BLaER1 treated with 17β-estradiol and CSF1 and Interleukin-3, amounts not matched to agents 10 nM and 100 nM (cell line): Measurements from ENCODE around the gene ZBTB7C.

Experiments
- H3K27ac ChIP-seq, 11 experiments: shearing (Covaris generic); formaldehyde crosslinking; 2 replicates each; pipeline ENCODE4 v1.8.1; 2022
- H3K27me3 ChIP-seq, 11 experiments: shearing (Covaris generic); formaldehyde crosslinking; 2 replicates each; pipeline ENCODE4 v1.8.1; 2022
- H3K36me3 ChIP-seq, 11 experiments: shearing (Covaris generic); formaldehyde crosslinking; 2 replicates each; pipeline ENCODE4 v1.8.1; 2022
- H3K4me1 ChIP-seq, 10 experiments: shearing (Covaris generic); formaldehyde crosslinking; 2 replicates each; pipeline ENCODE4 v1.8.1; 2022
- H3K4me2 ChIP-seq, 11 experiments: shearing (Covaris generic); formaldehyde crosslinking; 2 replicates each; pipeline ENCODE4 v1.8.1; 2022
- H3K4me3 ChIP-seq, 10 experiments: shearing (Covaris generic); formaldehyde crosslinking; 2 replicates each; pipeline ENCODE4 v1.8.1; 2022
- H3K9ac ChIP-seq, 11 experiments: shearing (Covaris generic); formaldehyde crosslinking; 2 replicates each; pipeline ENCODE4 v1.8.1; 2022
- H3K9me3 ChIP-seq, 11 experiments: shearing (Covaris generic); formaldehyde crosslinking; replicated peaks in 1 of 11; 2 replicates each; pipeline ENCODE4 v1.8.1; 2022
- H4K20me1 ChIP-seq, 11 experiments: shearing (Covaris generic); formaldehyde crosslinking; 2 replicates each; pipeline ENCODE4 v1.8.1; 2022
- Cebpa-rat ChIP-seq, 11 experiments: shearing (Covaris generic); IDR thresholded peaks; 2 replicates each; pipeline ENCODE4 v1.8.1; 2022

Gene ZBTB7C

DNA sequence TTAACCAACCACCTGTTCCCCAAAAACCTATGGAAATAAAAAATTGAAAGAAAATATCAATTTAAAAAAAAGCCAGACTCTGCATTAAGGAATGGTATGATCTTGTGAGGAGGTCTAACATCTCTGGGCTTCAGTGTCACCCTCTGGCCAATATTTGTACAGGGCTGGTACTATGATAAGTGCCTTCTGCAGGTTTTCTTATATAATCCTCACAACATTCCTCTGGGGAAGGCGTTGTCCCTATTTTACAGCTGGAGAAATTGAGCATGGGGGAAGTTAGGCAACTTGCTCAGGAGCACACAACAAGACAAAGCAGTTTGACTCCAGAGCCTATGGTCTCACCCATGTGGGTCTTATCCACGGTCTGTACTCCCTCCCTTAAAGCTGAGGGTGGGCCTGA, 86.0 kb downstream of the ZBTB7C start:
- Histone ChIP-seq H3K27ac (no peak overlapping the region), H3K36me3 (no peaks in the 10 kb centered on the region), H3K4me3 (no peak overlapping the region), H3K9me3 (no peaks in the 10 kb centered on the region), H3K27me3 (no peaks in the 10 kb centered on the region), H3K4me1 (peaks cover 0 to 19% (median 8%) of the 10 kb centered on the region in 10 experiments; a peak in 12 of 20 replicates), H3K4me2 (no peak overlapping the region), H3K9ac (no peak overlapping the region), H4K20me1 (no peaks in the 10 kb centered on the region; a peak in 1 of 22 replicates)
- no peak for TF ChIP-seq Cebpa-rat (IDR thresholded peaks at IDR 0.05)

DNA sequence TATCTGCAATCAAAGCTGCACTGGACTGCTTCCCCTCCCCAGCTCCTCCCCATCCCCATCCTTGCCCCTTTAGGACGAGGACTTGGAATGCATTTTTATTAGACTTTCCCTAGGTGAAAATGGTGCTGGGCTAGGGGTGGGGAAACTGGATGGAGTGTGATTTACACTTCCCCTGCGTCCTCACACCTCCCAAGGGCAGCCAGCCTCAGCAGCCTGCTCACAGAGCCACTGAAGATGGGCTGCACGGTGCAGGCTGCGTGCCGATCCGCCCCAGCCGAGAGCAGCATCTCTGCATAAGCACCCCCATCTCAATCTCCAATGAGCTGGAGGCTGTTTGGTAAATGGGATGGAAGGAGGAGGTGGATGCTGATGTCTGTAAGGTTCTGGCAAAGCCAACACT, 87.6 kb downstream of the ZBTB7C start:
- Histone ChIP-seq H3K4me1 (peaks cover 0 to 14% (median 8%) of the 10 kb centered on the region in 10 experiments; a peak in 12 of 20 replicates), H4K20me1 (no peaks in the 10 kb centered on the region; a peak in 1 of 22 replicates)
- TF ChIP-seq Cebpa-rat (IDR thresholded peaks at IDR 0.05): no peak

DNA sequence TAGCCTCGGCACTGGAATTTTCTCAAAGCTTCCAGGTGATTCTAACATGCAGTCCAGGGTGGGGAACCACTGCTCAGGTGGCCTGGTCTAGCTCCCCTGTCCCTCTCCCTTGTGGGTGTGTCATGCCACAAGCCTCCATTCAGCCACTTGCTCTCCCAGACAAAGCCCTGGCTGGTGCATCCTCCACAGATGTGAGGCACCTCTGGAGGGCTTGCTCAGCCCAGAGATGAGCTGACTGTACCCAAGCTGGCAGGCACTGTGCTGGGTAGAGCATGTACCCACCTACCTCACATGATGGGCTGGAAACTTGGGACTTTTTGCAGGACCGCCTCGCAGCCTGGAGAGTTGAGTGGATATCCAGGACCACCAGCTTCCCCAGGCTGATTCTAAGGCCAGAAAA, 88.1 kb downstream of the ZBTB7C start:
- H4K20me1 ChIP-seq: no peaks in the 10 kb centered on the region; a peak in 1 of 22 replicates
- H3K4me2 ChIP-seq: no peak overlapping the region

More for the DNA sequence above, 87.6 kb downstream of the ZBTB7C start:
- H3K4me3 ChIP-seq: no peak overlapping the region
- H3K27ac ChIP-seq: no peak overlapping the region
- H3K4me2 ChIP-seq: no peak overlapping the region
- H3K9me3 ChIP-seq: no peaks in the 10 kb centered on the region
- H3K36me3 ChIP-seq: no peaks in the 10 kb centered on the region
- no peak overlapping the region for H3K9ac ChIP-seq
- H3K27me3 ChIP-seq: no peaks in the 10 kb centered on the region

DNA sequence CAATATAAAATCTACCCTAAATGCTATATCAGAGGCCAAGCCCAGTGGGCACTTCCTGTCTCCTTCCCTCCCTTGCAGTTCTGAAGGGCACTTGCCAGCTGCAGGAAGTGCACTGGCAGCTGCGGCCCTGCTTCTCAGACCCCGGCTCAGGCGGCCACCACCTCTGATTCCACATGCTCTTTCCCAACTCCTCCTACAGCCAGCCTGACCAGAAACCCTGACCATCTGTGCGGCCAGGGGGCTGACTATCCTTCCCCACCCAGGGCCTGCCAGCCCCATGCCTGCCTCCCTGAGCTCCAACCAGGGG, 88.6 kb downstream of the ZBTB7C start:
- TF ChIP-seq Cebpa-rat (IDR thresholded peaks at IDR 0.05): no peak; a peak in 1 of 22 replicates
- no peaks in the 10 kb centered on the region for H3K9me3 ChIP-seq
- no peaks in the 10 kb centered on the region for H3K36me3 ChIP-seq
- H3K27me3 ChIP-seq: no peaks in the 10 kb centered on the region
- peak overlapping the region in 6 of 11 experiments; percentile 10 to 62 (median 20); a peak in 8 of 22 replicates for H3K4me2 ChIP-seq
- no peak overlapping the region for H3K4me3 ChIP-seq
- H4K20me1 ChIP-seq: no peaks in the 10 kb centered on the region; a peak in 1 of 22 replicates
- peaks cover 0 to 14% (median 8%) of the 10 kb centered on the region in 10 experiments; a peak in 12 of 20 replicates for H3K4me1 ChIP-seq
- no peak overlapping the region for H3K9ac ChIP-seq
- H3K27ac ChIP-seq: no peak overlapping the region

More for the DNA sequence above, 88.1 kb downstream of the ZBTB7C start:
- Histone ChIP-seq H3K4me3 (no peak overlapping the region), H3K27me3 (no peaks in the 10 kb centered on the region), H3K9ac (no peak overlapping the region), H3K27ac (no peak overlapping the region), H3K4me1 (peaks cover 0 to 14% (median 8%) of the 10 kb centered on the region in 10 experiments; a peak in 12 of 20 replicates), H3K36me3 (no peaks in the 10 kb centered on the region), H3K9me3 (no peaks in the 10 kb centered on the region)
- TF ChIP-seq Cebpa-rat (IDR thresholded peaks at IDR 0.05): no peak

DNA sequence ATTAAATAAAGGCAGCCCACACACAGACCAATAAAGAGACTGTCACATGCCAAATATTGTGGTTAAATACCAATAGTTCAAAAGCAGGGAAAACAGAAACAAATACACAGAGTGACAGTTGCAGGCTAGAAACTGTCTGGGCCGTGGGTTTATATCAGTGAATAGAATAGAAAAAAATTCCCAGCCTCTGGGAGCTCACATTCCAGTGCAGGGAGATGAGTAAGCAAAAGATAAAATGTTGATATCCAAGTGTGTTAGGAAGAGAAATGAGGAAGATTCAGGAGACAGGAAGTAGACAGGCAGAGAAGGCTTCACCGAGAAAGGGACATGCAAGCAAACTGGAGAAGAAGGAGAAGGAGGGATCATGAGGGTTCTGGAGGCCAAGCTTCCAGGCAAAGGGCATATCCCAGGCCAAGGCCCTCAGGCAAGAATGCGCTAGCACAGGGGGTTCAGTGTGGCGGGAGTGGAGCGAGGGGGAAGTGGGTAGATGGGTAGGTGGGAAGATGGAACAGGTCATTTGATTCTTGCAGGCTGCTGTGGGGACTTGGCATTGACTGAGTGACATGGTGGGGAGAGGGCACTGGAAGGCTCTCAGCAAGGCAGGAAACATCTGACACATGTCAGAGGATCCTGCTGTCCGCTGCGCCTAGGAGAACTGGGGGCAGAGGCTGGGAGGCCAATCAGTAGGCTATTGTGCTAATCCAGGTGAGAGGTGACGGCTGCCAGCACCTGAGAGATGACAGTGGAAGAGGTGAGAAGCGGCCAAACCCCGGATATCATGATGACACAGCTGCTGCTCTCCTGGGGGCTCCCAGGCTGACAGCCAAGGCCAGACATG, 89.2 kb downstream of the ZBTB7C start:
- Histone ChIP-seq H3K36me3 (no peaks in the 10 kb centered on the region), H3K4me1 (peaks cover 0 to 14% (median 8%) of the 10 kb centered on the region in 10 experiments; a peak in 12 of 20 replicates), H3K27ac (no peak overlapping the region), H3K27me3 (no peaks in the 10 kb centered on the region), H3K4me3 (no peak overlapping the region), H4K20me1 (no peaks in the 10 kb centered on the region; a peak in 1 of 22 replicates), H3K9ac (no peak overlapping the region), H3K4me2 (peak overlapping the region in 6 of 11 experiments; percentile 10 to 62 (median 20); a peak in 8 of 22 replicates), H3K9me3 (no peaks in the 10 kb centered on the region)
- TF ChIP-seq Cebpa-rat (IDR thresholded peaks at IDR 0.05): no peak

DNA sequence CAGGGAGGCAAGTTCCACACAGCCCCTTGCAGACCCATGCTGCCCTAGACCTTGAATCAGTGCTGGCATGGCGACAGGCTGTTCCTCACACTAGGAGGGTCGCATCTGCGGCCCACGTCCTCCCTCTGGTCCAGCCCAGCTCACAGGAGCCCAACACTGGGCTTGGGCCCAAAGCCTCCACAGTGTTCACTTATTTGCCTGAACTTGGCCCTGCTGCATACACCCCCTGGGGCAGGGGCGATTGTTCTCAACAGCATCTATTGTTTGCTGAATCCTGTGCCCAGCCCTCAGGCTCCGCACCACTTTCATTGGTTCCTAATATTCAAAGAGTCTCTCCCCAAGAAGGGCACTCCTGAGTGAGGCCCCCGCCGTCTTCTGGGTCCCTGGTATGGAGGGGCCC, 90.7 kb downstream of the ZBTB7C start:
- no peaks in the 10 kb centered on the region for H3K27me3 ChIP-seq
- H4K20me1 ChIP-seq: no peaks in the 10 kb centered on the region; a peak in 1 of 22 replicates
- no peak overlapping the region for H3K27ac ChIP-seq
- peaks cover 0 to 14% (median 8%) of the 10 kb centered on the region in 10 experiments; a peak in 12 of 20 replicates for H3K4me1 ChIP-seq
- no peak overlapping the region for H3K4me2 ChIP-seq
- no peak for TF ChIP-seq Cebpa-rat (IDR thresholded peaks at IDR 0.05)
- no peaks in the 10 kb centered on the region for H3K36me3 ChIP-seq
- H3K9me3 ChIP-seq: no peaks in the 10 kb centered on the region
- no peak overlapping the region for H3K9ac ChIP-seq
- no peak overlapping the region for H3K4me3 ChIP-seq

DNA sequence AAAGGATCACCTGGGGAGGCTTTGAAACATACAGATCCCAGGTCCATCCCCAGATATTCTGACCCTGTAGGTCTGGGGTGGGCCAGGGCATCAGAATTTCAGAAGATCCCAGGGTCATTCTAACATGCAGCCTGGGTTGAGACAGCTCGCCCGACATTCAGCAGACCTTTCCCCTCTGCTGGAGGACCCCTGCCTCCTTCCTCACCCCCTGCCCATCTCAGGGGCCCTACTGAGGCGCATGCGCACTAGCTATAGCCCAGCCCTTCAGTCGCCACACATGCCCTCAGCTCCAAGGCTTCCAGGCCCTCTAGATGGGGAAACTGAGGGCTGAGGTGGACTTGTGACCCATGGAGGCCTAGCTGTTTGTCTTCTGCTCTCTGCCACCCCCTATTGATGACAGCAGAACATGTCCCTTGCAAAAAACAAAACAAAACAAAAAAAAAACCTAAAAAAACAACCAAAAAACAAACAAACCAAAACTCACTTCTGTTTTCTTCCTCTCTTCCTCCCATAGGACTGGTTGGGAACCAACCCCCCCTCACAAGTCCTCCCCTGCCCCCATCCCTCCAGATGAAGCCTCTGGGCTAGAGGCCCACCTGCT, 91.3 kb downstream of the ZBTB7C start:
- Histone ChIP-seq H4K20me1 (no peaks in the 10 kb centered on the region; a peak in 1 of 22 replicates), H3K4me1 (peaks cover 0 to 14% (median 8%) of the 10 kb centered on the region in 10 experiments; a peak in 12 of 20 replicates), H3K27ac (no peak overlapping the region), H3K36me3 (no peaks in the 10 kb centered on the region), H3K9ac (no peak overlapping the region), H3K27me3 (no peaks in the 10 kb centered on the region), H3K9me3 (no peaks in the 10 kb centered on the region), H3K4me2 (no peak overlapping the region), H3K4me3 (no peak overlapping the region)
- no peak for TF ChIP-seq Cebpa-rat (IDR thresholded peaks at IDR 0.05)

DNA sequence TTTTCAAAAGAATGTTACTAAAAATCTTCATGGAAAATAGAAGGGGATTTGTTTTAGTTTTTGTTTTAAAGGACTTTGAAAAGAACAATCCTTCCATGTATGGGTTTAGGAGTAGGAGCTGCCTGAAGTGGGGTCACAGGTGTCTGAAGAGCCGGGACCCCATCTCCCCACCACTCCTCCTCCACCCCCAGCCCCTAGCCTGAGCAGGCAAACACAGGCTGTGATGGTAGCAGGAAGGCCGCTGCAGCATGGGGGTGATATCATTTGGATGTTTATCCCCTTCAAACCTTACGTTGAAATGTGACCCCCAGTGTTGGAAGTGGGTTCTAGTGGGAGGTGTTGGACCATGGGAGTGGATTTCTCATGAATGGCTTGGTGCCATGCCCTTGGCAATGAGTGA, 93.0 kb downstream of the ZBTB7C start:
- Histone ChIP-seq H3K4me1 (peaks cover 0 to 14% (median 8%) of the 10 kb centered on the region in 10 experiments; a peak in 12 of 20 replicates), H3K4me3 (no peak overlapping the region), H3K4me2 (no peak overlapping the region), H3K36me3 (no peaks in the 10 kb centered on the region), H3K9ac (no peak overlapping the region), H3K27ac (no peak overlapping the region), H3K27me3 (no peaks in the 10 kb centered on the region), H3K9me3 (no peaks in the 10 kb centered on the region), H4K20me1 (no peaks in the 10 kb centered on the region; a peak in 1 of 22 replicates)
- no peak for TF ChIP-seq Cebpa-rat (IDR thresholded peaks at IDR 0.05)

DNA sequence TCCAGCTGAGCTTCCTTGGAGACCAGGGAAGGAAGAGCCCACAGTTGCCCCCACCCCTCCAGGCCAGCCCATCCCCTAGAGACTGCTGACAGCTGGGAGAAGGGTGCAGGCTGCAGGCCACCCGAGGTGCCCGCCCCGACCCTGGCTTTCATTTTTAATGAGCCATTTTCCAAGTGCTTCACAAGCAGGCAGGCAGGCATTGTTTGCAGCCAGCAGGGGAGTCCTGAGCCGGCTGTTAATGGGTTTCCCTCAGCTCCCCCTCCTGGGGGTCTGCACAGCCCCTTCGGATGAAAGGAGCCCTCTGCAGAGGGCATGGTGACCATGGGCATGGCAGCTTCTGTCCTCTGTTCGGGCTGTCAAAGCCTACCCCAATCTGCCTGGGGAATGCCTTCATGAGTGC, 94.5 kb downstream of the ZBTB7C start:
- no peak overlapping the region for H3K4me3 ChIP-seq
- no peak overlapping the region for H3K27ac ChIP-seq
- no peak overlapping the region for H3K4me2 ChIP-seq
- H3K4me1 ChIP-seq: peaks cover 0 to 4% (median 0%) of the 10 kb centered on the region in 10 experiments; a peak in 6 of 20 replicates
- H3K27me3 ChIP-seq: no peaks in the 10 kb centered on the region
- no peak overlapping the region for H3K9ac ChIP-seq
- no peaks in the 10 kb centered on the region for H3K36me3 ChIP-seq
- no peak for TF ChIP-seq Cebpa-rat (IDR thresholded peaks at IDR 0.05)
- H4K20me1 ChIP-seq: no peaks in the 10 kb centered on the region
- H3K9me3 ChIP-seq: no peaks in the 10 kb centered on the region
